Measurements from ENCODE around the gene SEL1L3.

The SEL1L3 gene

DNA sequence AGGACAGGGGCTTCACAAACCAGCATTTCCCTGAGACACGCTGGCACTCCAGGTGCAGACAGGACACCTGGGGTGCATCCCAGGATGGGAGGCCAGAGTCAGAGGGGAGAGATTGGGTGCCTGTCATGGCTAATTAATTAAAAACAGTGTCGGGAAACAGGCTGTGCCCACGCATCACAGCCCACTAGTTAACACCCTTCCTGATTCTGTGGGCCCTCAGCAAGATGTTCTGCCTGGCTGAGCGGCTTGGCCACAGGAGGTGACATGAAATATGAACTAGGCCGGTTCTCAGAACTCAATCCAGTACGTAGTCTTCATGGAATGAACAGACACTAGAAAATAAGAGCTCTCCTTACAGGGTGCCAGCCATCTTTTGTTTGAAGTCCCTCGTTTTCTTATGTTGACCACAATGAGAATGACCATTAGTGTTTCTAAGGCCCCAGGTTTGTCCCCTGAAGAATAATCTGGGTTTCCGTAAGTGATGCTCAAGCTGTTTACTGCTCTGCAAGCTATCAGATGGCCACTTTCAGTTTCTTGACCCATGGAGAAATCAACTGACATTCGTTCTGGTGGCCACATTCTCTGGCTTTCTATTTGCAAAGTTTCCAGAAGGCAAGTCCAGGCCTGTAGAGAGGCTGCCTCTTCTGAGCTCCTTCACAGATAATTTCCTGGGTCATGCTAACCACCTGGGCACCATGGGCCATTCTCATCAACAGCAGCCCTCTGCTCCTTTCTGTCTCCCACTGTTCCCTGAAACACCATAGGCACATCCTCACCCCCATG is 134.9 kb downstream of the SEL1L3 start:
- DNase-seq: no peak

DNA sequence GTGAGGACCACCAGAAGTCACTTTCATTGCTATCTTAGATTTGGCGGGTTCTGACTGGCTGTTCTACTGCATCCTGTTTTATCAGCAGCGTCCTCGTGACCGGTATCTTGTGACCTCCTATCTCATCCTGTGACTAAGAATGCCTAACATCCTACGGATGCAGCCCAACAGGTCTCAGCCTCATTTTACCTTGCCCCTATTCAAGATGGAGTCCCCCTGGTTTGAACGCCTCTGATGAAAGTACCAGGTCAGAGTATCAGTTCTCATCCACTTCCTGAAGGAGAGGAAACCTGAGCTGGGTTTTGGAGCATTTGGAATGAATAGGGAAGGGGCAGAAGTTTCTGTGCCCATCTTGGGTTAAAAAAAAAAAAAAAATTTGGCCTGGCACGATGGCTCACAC is 136.9 kb downstream of the SEL1L3 start:
- DNase-seq: no peak

DNA sequence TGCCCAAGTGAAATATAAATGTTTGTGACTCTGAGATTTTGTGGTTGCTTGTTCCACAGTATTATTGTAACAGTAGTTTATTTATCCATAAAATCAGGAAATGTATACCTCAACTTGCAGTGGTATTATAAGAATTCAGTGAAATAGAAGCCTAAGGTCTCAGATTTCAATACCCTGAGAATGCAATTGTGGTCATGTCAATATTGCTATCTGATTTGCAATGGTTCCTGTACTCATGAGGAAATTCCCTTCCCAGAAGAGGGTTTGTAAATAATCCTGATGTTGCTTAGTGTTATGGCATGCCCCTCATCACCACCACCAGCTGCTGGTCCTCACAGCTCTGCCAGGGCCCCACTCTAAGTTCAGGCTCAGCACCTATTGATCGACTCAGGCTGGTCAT is 139.4 kb downstream of the SEL1L3 start:
- no peak for DNase-seq

DNA sequence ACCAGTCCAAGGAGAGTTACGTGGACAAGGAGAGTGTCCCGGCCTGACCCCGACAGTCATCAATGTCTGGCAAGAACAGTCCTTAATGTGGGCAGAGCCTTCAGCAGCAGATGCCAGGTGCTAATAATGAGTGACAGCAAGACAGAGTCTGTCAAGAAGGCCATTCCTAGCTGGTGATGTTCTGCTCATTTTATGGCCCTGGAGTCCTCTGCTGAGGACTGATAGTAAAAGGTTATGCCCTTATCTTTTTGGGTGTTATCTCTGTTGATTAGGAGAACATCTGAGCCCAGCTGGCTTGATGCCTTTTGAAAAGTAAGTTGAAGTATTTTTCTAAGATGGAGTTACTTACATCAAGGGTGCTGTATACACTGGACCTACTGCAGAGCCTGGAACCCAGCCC is 139.8 kb downstream of the SEL1L3 start:
- no peak for DNase-seq

DNA sequence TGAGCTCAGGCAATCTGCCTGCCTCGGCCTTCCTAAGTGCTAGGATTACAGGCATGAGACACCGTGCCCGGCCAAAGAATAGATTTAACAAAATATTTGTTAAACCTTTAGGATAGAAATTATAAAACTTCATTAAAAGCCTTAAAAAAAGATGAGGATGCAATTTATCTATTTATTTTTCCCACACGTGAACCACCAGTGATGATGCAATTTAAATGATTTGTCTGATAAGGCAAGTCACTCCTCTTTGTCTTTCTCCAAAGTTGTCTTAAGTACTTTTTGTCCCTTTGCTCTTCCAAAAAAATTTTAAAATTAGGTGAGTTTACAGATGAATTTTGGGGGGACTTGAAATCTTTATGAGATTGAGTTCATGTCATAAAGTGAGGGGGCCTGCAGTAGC is 149.0 kb downstream of the SEL1L3 start:
- DNase-seq: no peak

DNA sequence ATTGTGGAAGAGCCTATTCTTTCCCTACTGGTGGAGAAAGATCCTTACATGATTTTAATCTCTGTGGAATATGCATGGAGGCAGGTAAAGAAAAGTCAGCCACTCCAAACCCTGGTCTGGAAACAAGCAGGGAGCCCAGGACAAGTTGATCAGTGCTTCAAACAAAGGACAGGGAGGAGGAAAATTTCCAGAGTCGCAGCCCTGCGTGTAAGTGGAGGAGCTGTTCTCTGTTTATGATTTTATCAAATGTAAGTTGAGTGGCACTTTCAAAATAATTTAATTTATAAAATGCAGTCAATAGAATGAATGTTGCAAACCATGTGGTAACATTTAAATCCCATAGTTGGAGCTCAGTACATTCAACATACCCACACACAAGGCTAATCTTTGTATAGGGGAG is 150.2 kb downstream of the SEL1L3 start:
- DNase-seq: no peak

DNA sequence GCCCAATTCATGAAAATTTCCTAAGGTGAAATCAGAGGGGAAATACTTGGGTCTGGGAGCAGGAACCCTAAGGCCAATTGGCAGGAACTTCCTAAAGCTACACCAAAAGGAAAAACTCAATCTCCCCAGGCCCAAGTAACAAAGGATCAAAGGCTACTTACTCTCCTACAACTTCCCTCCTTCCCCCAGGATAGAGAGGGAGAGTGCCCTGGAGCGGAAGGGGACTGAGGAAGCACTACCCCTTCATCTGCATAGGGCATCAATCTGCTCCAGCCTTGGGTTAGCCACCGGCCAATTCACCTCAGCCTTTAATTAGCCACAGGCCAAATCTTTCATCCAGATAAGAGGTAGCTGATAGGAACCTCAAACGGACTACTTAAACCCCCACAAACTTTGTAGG is 152.2 kb downstream of the SEL1L3 start:
- no peak for DNase-seq

DNA sequence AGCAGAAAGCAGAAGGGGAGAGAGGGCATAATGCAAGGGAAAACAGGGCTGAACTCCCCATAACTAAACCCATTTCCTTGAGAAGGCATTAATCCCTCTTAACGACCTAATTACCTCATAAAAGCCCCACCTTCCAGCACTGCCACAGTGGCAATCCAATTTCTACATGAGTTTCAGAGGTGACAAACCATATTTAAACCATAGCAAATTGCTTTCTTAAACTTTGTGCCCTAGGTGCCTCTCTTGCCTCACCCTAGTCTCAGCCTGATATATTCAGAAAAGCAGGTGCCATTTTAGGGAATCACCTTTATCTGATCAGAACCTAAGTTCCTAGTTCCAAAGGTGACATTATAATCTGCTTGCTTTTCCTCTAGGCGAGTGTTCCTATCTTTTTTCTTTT is 158.3 kb downstream of the SEL1L3 start:
- DNase-seq: no peak

DNA sequence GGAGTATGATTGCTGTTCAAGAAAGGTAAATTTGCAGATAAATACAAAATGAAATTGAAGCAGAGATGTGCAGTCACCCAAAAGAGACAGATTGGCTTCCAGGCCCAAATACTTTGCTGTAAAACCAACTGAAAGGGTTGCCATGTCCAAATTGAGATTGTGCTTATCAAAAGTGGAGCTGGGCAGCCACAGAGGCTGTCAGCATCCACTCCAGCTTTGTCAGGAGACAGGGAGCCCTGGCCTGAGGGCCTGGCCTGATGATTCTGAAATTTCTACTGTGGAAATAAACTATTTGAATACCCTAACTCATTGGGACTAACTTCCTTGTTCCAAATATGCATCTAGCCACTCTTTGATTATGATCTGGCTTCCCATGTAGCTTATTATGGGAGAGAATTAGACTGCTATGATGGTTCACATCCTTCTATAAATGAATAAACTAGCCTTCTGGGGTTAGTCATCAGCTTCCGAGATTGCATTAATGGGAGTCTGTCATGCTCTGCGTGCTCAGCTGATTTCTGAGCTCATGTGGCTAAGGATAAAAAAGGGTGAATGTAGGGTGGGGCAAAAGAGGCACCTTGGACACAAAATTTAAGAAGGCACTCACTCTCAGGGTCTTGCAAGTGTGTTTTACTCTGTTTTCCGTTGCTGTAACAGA is 158.9 kb downstream of the SEL1L3 start:
- no peak for DNase-seq

DNA sequence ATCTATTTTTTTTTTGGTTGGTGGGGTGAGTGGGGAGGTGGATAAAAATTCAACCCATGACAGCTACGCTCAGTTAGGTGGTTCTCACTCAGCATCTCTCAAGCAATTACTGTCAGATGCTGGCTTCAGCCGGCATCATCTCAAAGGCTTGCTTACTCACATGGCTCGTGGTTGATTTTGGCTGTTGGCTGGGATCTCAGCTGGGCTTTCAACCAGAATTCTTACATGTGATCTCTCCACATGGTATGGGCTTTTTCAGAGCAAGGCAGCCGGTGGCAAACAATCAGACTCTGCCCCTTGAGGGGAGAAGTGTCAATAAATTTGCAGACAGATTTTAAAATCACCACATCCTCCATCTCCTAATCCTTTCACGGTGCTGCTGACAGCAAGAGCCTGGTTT is 159.9 kb downstream of the SEL1L3 start:
- DNase-seq: no peak

DNA sequence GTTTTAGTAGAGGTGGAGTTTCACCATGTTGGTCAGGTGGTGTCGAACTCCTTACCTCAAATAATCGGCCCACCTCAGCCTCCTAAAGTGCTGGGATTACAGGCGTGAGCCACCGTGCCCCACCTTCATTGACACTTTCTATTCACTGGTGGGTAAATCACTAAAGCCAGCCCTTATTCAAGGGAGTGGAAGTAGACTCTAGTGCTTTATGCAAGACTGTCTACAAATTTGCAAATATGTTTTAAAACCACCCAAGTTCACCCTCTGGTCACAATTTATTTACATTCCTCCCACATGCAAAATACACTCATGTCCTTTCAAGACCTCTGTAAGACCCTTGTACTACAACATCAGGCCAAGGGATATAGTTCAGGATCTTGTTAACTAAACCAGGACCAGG is 162.1 kb downstream of the SEL1L3 start:
- DNase-seq: no peak

DNA sequence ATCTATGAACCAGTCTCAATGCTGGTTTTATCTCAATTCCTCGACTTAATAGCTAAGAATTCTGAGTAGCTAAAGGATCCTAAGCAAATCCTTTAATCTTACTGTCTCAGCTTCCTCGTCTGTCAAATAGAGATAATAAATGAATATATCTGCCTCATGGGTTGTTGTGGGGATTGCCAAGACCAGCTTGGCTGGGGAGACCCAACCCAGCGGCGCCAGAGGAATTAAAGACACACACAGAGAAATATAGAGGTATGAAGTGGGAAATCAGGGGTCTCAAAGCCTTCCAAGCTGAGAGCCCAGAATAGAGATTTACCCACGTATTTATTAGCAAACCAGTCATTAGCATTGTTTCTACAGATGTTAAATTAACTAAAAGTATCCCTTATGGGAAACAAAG is 165.3 kb downstream of the SEL1L3 start:
- no peak for DNase-seq
